SU-DHL-6 (cell line): Measurements from ENCODE around the gene POU2F3.

ENCODE experiments used
- H2AFZ ChIP-seq: fragments of 200-600 bp; sonication (generic); 2 replicates; pipeline ENCODE4 v1.6.1; 2014; ENCODE audit warnings: low read depth, mild to moderate bottlenecking, moderate library complexity, mixed read lengths, antibody characterized with exemption, low read length; ENCODE audit not compliant: severe bottlenecking
- H3F3A ChIP-seq: fragments of 200-600 bp; shearing (Covaris generic); 2 replicates; pipeline ENCODE4 v1.6.0; 2016; ENCODE audit warnings: antibody characterized with exemption, mild to moderate bottlenecking; ENCODE audit not compliant: insufficient read depth
- H3K27ac ChIP-seq: fragments of 200-600 bp; sonication (generic); 2 replicates; pipeline ENCODE4 v1.5.1; 2016; ENCODE audit warnings: low read depth, mild to moderate bottlenecking, low read length, moderate library complexity, mixed read lengths
- H3K27me3 ChIP-seq: fragments of 200-600 bp; sonication (generic), shearing (Covaris generic); 2 replicates; pipeline ENCODE4 v1.6.0; 2014; ENCODE audit warnings: mild to moderate bottlenecking, low read length
- H3K36me3 ChIP-seq: fragments of 200-600 bp; sonication (generic); 2 replicates; pipeline ENCODE4 v1.6.1; 2014; ENCODE audit warnings: mild to moderate bottlenecking, low read length, mixed read lengths
- H3K4me2 ChIP-seq: fragments of 300-600, 200-600 bp; shearing (Covaris generic), sonication (generic); 2 replicates; pipeline ENCODE4 v1.6.0; 2014; ENCODE audit warnings: low read length, low read depth, mild to moderate bottlenecking; ENCODE audit not compliant: poor library complexity, severe bottlenecking
- H3K4me3 ChIP-seq: fragments of 200-600 bp; sonication (generic); 2 replicates; pipeline ENCODE4 v1.5.1; 2014; ENCODE audit warnings: antibody characterized with exemption, low read length, mild to moderate bottlenecking, mixed read lengths; ENCODE audit not compliant: insufficient read depth, poor library complexity, severe bottlenecking
- H3K79me2 ChIP-seq: fragments of 200-600 bp; sonication (generic); 2 replicates; pipeline ENCODE4 v1.6.1; 2014; ENCODE audit warnings: mild to moderate bottlenecking, low read length, moderate library complexity; ENCODE audit not compliant: insufficient read depth
- H3K9ac ChIP-seq: fragments of 200-600 bp; sonication (generic); 2 replicates; pipeline ENCODE4 v1.7.0; 2014; ENCODE audit warnings: mild to moderate bottlenecking, low read length
- H3K9me2 ChIP-seq: fragments of 200-600 bp; sonication (generic); replicated peaks from 2 replicates; pipeline ENCODE4 v1.6.1; 2014; ENCODE audit warnings: low read length; ENCODE audit not compliant: insufficient read depth
- H3K9me3 ChIP-seq: fragments of 200-600 bp; sonication (generic); 2 replicates; pipeline ENCODE4 v1.6.1; 2014; ENCODE audit warnings: low read length, mixed read lengths; ENCODE audit not compliant: insufficient read depth
- H4K20me1 ChIP-seq: fragments of 200-600 bp; sonication (generic); 2 replicates; pipeline ENCODE4 v1.6.1; 2014; ENCODE audit warnings: low read depth, mild to moderate bottlenecking, antibody characterized with exemption, low read length, moderate library complexity, mixed read lengths
- CTCF ChIP-seq: fragments of 200-600 bp; sonication (generic); IDR thresholded peaks from one replicate; pipeline ENCODE4 v1.5.1; 2017; ENCODE audit warnings: antibody characterized with exemption, mild to moderate bottlenecking, low read length, moderate library complexity; ENCODE audit not compliant: insufficient read depth, poor library complexity, severe bottlenecking
- EZH2phosphoT487 ChIP-seq: fragments of 200-600 bp; sonication (generic), shearing (Covaris generic); conservative IDR thresholded peaks from 2 replicates; pipeline ENCODE4 v1.6.1; 2018; ENCODE audit warnings: mild to moderate bottlenecking, antibody characterized with exemption, low read length, moderate library complexity, mixed read lengths

The POU2F3 gene

GRCh38 chr11:120331301-120331996 lies 91.5 kb downstream of the POU2F3 start:
- no peaks in the 10 kb centered on the region for H4K20me1 ChIP-seq
- no peak overlapping the region for H2AFZ ChIP-seq
- TF ChIP-seq EZH2phosphoT487, result no peak
- TF ChIP-seq CTCF, result no peak
- H3K9ac ChIP-seq, result no peak overlapping the region
- H3K27me3 ChIP-seq, result no peaks in the 10 kb centered on the region
- no peaks in the 10 kb centered on the region for H3K9me2 ChIP-seq
- H3K9me3 ChIP-seq, result no peaks in the 10 kb centered on the region
- no peaks in the 10 kb centered on the region for H3K36me3 ChIP-seq
- H3K27ac ChIP-seq, result no peak overlapping the region
- no peak overlapping the region for H3K4me2 ChIP-seq
- H3K79me2 ChIP-seq, result no peaks in the 10 kb centered on the region
- H3K4me3 ChIP-seq, result no peak overlapping the region
- peaks cover 11% of the 10 kb centered on the region for H3F3A ChIP-seq

- no peak overlapping the region for H3K9ac ChIP-seq
- H2AFZ ChIP-seq, result no peak overlapping the region
- TF ChIP-seq EZH2phosphoT487, result no peak
- TF ChIP-seq CTCF, result no peak
- no peak overlapping the region for H3K27ac ChIP-seq
- H4K20me1 ChIP-seq, result peaks cover 6% of the 10 kb centered on the region
- no peaks in the 10 kb centered on the region for H3K9me3 ChIP-seq
- H3K36me3 ChIP-seq, result no peaks in the 10 kb centered on the region
- H3K9me2 ChIP-seq, result no peaks in the 10 kb centered on the region
- H3K4me3 ChIP-seq, result no peak overlapping the region
- no peak overlapping the region for H3K4me2 ChIP-seq
- H3F3A ChIP-seq, result peaks cover 11% of the 10 kb centered on the region
- no peaks in the 10 kb centered on the region for H3K79me2 ChIP-seq
- no peaks in the 10 kb centered on the region for H3K27me3 ChIP-seq
Observed at GRCh38 chr11:120332822-120333716, 93.1 kb downstream of the POU2F3 start.

GRCh38 chr11:120333801-120334200 lies 93.9 kb downstream of the POU2F3 start:
- no peak overlapping the region for H3K9ac ChIP-seq
- H3K27me3 ChIP-seq, result no peaks in the 10 kb centered on the region
- no peak overlapping the region for H3K4me2 ChIP-seq
- TF ChIP-seq EZH2phosphoT487 (no peak), CTCF (no peak)
- no peaks in the 10 kb centered on the region for H3K36me3 ChIP-seq
- H3K4me3 ChIP-seq, result no peak overlapping the region
- no peak overlapping the region for H2AFZ ChIP-seq
- H3K79me2 ChIP-seq, result no peaks in the 10 kb centered on the region
- no peak overlapping the region for H3K27ac ChIP-seq
- H3F3A ChIP-seq, result peaks cover 11% of the 10 kb centered on the region
- H3K9me2 ChIP-seq, result no peaks in the 10 kb centered on the region
- peaks cover 14% of the 10 kb centered on the region for H4K20me1 ChIP-seq
- H3K9me3 ChIP-seq, result no peaks in the 10 kb centered on the region
